ENCODE data around the gene NFKB1.

NFKB1 gene

DNA sequence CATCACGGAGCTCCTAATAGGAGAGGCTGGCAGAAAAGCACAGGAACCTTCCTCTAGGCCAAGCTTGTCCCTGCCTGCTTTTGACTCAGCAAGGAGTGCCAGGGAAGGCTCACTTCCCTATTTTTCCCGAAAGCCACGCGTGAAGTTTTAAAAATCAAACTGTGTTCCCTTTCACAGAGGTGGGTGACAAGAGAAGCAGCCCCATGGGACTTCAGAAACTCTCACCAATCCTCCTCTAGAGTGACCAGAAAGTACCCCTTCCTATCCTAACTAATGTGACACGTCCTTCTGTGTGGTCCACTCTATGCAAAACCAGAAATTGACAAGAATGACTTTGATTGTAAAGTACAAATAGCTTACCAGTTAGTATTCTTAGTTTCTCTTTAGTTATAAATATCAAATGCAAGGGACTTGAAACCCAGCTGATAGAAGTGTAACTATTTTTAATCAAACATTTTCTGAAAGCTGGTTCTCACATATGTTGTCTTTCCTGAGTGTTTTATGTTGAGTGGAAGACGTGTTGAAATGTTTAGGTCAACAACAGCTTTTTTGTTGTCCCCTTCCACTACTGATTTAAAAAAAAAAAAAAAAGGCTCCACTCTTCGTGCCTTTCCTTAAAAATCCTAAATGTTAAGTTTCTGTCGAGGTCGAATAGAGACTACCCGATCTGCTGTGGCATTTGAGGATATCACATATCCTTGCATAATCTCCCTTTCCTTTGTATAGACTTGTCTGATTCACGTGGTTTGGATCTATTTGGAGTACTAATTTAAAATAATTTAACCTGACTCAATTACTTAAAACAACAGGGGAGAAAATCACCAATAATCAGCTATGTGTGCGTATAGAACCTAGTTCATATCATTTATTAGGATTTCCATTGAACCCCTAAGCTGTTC lies 42.1 kb downstream of the NFKB1 start:
- peak; percentile 32 for DNase-seq (ENCODE audit: low spot score)
- TF ChIP-seq, protein P1, sequence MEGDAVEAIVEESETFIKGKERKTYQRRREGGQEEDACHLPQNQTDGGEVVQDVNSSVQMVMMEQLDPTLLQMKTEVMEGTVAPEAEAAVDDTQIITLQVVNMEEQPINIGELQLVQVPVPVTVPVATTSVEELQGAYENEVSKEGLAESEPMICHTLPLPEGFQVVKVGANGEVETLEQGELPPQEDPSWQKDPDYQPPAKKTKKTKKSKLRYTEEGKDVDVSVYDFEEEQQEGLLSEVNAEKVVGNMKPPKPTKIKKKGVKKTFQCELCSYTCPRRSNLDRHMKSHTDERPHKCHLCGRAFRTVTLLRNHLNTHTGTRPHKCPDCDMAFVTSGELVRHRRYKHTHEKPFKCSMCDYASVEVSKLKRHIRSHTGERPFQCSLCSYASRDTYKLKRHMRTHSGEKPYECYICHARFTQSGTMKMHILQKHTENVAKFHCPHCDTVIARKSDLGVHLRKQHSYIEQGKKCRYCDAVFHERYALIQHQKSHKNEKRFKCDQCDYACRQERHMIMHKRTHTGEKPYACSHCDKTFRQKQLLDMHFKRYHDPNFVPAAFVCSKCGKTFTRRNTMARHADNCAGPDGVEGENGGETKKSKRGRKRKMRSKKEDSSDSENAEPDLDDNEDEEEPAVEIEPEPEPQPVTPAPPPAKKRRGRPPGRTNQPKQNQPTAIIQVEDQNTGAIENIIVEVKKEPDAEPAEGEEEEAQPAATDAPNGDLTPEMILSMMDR (IDR thresholded peaks at IDR 0.05; ENCODE audit: extremely low read depth, missing control alignments) = no peak

DNA sequence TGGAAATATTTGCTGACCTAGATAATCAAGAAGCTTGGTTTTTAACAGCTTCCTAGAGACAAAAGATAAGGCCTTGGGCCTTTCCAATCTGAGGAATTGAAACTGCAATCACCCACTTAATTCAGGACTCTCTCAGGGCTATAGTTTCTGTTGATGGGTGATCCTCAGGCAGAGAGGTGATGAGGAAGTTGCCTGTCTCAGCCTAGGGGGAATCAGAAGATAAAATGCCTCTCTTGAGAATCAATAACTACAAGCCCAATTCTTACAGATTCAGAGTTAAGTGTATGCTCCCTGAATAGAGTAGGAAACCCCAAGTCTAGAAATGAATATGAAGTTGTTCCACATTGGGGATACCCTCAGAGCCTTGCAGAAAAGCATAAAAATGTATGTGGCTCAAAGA lies 45.5 kb downstream of the NFKB1 start:
- no peak for DNase-seq (ENCODE audit: low spot score)
- TF ChIP-seq, protein P1 (IDR thresholded peaks at IDR 0.05; ENCODE audit: extremely low read depth, missing control alignments) = no peak

DNA sequence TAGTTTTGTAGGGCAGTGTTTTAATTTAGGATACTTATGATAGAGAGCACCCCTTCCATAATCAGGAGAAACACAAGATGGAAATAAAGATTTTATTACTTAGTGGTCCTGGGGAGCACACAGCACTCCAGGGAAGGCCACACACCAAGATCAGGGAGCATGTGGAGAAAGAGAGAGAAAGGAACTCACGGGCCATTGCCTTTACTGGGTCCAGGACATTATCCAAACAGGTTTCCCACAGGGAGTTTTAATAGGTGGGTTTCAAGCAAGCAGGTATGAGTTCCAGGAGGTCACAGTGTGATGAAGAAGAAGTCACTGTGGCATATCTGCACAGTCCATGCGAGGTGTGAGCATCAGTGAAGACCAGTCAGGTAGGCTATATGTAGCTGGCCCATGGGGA lies 46.8 kb downstream of the NFKB1 start:
- TF ChIP-seq, protein P1 (IDR thresholded peaks at IDR 0.05; ENCODE audit: extremely low read depth, missing control alignments) = no peak
- DNase-seq (ENCODE audit: low spot score) = no peak

DNA sequence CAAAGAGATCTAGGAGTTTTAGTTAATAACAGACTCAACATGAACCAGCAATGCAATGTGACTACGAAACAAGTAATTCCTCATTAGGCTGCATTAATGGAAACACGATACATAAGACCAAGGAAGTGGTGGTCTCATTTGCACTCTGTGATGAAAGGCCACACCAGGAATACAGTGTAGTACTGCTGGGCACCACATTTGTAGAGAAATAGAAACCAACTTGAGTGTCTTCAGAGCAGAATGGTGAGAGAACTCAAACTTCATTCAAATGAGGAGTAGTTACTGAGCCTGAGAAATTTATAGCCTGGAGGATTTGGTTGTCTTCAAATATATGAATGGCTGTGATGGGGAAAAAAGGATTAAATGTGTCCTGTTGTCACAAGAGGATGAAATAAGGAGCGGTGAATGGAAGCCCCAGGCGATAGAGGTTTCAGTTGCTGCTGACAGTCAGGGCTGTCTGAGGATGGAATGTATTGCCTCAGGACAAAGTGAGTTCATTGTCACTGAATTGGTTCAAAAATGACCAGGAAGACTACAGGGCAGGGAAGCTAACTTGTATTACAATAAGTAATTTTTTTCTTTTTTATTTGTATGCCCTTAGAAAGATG lies 50.9 kb downstream of the NFKB1 start:
- no peak for DNase-seq (ENCODE audit: low spot score)
- TF ChIP-seq, protein P1 (IDR thresholded peaks at IDR 0.05; ENCODE audit: extremely low read depth, missing control alignments) = no peak

DNA sequence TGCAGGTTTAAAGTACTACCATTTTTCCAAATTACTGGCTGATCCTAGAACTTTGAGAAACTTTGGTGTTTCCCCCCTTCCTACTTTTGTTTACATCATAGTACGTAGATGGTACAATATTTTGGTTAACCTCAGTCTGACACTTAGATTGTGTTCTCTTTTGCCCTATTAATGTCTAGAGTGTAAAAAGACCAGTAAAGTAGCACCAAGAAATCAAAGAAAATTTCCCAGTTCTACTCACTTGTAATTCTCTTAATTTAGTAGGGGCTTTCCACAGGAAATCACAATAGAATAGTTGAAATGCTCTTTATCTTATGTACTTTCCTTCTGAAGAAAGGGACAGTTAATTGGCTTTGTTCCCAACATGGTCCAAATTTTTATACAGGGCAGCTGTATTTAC lies 51.6 kb downstream of the NFKB1 start:
- no peak for DNase-seq (ENCODE audit: low spot score)
- TF ChIP-seq, protein P1 (IDR thresholded peaks at IDR 0.05; ENCODE audit: extremely low read depth, missing control alignments) = no peak

DNA sequence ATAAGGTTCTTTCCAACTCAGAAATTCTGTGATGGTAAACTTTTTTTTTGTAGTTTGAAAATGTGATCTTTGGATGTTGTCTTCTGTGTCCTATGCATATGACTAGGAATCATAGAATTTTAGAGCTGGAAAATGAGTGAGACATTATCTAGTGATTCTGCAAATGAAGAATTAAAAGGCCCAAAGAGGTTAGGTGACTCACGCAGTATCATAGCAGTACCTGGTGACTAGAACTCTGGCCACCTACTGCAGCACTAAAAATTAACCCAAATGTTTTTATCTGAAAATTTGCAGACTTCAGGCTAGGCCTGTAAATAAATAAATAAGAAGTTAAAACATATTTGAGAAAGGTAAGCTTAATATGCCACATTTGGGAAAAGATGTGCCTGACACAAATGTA lies 52.8 kb downstream of the NFKB1 start:
- TF ChIP-seq, protein P1 (IDR thresholded peaks at IDR 0.05; ENCODE audit: extremely low read depth, missing control alignments) = no peak
- DNase-seq (ENCODE audit: low spot score) = no peak

DNA sequence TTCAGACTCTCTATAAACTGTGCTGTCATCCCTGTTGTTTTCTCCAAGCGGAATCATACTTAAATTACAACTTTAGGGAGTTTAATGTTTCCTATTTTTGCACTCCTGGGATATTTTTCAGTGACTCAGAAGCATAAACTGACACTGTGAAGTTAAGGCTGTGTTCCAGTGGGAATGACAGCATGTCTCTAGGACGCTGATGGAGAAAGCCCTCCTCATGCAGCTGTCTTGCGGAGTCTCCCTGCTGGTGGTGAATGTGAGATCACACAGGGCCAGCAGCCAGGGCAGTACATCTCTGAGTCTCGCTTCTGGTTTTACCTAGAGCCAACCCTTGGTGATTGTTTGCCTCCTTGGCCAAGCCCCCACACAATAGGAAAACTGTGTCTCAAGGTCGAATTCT lies 53.3 kb downstream of the NFKB1 start:
- TF ChIP-seq, protein P1 (IDR thresholded peaks at IDR 0.05; ENCODE audit: extremely low read depth, missing control alignments) = no peak
- no peak for DNase-seq (ENCODE audit: low spot score)
